ENCODE data around the gene MLYCD.
"Not testable (repeated sequence)": the region's sequence is repeated elsewhere in the genome, so short reads cannot be mapped to it uniquely, and the experiment has no call there.

MLYCD gene

GRCh38 chr16:83942815-83943515 is 44.0 kb downstream of the MLYCD start:
- FAIRE-seq, result no peak

GRCh38 chr16:83943516-83944050 is 44.7 kb downstream of the MLYCD start:
- FAIRE-seq, result no peak

- FAIRE-seq, result no peak
These were observed 46.7 kb downstream of the MLYCD start for GRCh38 chr16:83945587-83945986.

- FAIRE-seq, result no peak
These were observed 47.4 kb downstream of the MLYCD start for GRCh38 chr16:83946154-83946780.

- FAIRE-seq, result no peak
These were observed 48.1 kb downstream of the MLYCD start for GRCh38 chr16:83946781-83947566.

- no peak for FAIRE-seq
These were observed 48.8 kb downstream of the MLYCD start for GRCh38 chr16:83947642-83948234.

GRCh38 chr16:83948914-83949723 is 50.2 kb downstream of the MLYCD start:
- FAIRE-seq, result no peak

GRCh38 chr16:83949724-83950001 is 50.7 kb downstream of the MLYCD start:
- FAIRE-seq, result no peak

- FAIRE-seq, result not testable (repeated sequence)
These were observed 52.0 kb downstream of the MLYCD start for GRCh38 chr16:83950862-83951399.

- no peak for FAIRE-seq
These were observed 52.6 kb downstream of the MLYCD start for GRCh38 chr16:83951544-83951943.

GRCh38 chr16:83952587-83952939 is 53.6 kb downstream of the MLYCD start:
- no peak for FAIRE-seq

- no peak for FAIRE-seq
These were observed 54.3 kb downstream of the MLYCD start, which contains the start of gene OSGIN1 for GRCh38 chr16:83952940-83953795. OSGIN1 (plus strand) TSS chr16:83953240; CDS start chr16:83957672, 4,432 bp downstream.

GRCh38 chr16:83953796-83954576 is 55.1 kb downstream of the MLYCD start:
- FAIRE-seq, result no peak

- FAIRE-seq, result no peak
These were observed 55.7 kb downstream of the MLYCD start for GRCh38 chr16:83954577-83955016.

- no peak for FAIRE-seq
These were observed 56.6 kb downstream of the MLYCD start for GRCh38 chr16:83955218-83956130.

GRCh38 chr16:83956336-83957289 is 57.7 kb downstream of the MLYCD start:
- FAIRE-seq, result no peak

GRCh38 chr16:83957296-83957855 is 58.5 kb downstream of the MLYCD start:
- FAIRE-seq, result no peak
